ENCODE data around the gene TNF. TPM values are rescaled to one million over a fixed set of nuclear protein-coding genes. Genes with fewer than 3 reads are reported as not detected.

Gene TNF
- total RNA-seq, 2 experiments from 2014 or later: 165 to 167 TPM

DNA sequence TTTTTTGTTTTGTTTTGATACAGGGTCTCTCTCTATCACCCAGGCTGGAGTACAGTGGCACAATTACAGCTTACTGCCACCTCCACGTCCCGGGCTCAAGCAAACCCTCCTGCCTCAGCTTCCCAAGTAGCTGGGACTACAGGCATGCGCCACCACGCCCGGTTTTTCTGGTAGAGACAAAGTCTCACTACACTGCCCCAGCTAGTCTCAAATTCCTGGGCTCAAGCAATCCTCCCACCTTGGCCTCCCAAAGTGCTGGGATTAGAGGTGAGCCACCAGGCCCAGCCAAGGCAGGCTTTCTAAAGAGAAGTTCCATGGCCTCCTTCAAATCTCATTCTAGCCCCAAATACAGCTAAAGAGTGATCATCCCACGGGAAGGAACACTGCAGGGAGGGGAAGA lies 41.4 kb upstream of the TNF start:
- ChIA-PET CTCF (no interaction called here), POLR2A (interaction anchor here (0.8 to 2.9 kb wide), 2 partner anchors 39 to 41 kb away, joined by 3 to 9 read pairs; no protein-coding TSS in a partner anchor)
- Mint-ChIP-seq H3K4me3 (no peak overlapping the region), H3K27me3 (no peaks in the 10 kb centered on the region), H3K27ac (peak overlapping the region; percentile 51), H3K36me3 (peaks cover 81% of the 10 kb centered on the region), H3K4me1 (ENCODE audit: low read depth) (peaks cover 49% of the 10 kb centered on the region), H3K9me3 (no peaks in the 10 kb centered on the region)
- DNase-seq: no peak
- intact Hi-C loops (cut with micrococcal nuclease): no loop called here

GRCh38 chr6:31534521-31535040 lies 40.8 kb upstream of the TNF start:
- intact Hi-C loops (cut with micrococcal nuclease): no loop called here
- Mint-ChIP-seq H3K27me3 (no peaks in the 10 kb centered on the region), H3K4me3 (no peak overlapping the region), H3K36me3 (peaks cover 85% of the 10 kb centered on the region), H3K4me1 (ENCODE audit: low read depth) (peaks cover 54% of the 10 kb centered on the region), H3K9me3 (no peaks in the 10 kb centered on the region), H3K27ac (no peak overlapping the region)
- POLR2A ChIA-PET: interaction anchor here (0.8 to 2.9 kb wide), 2 partner anchors 39 to 42 kb away, joined by 3 to 9 read pairs; no protein-coding TSS in a partner anchor
- CTCF ChIA-PET: interaction anchor here (1.4 kb wide), 1 partner anchor 10 kb away, joined by 5 read pairs; no protein-coding TSS in a partner anchor
- DNase-seq: no peak

GRCh38 chr6:31535538-31536324 lies 39.6 kb upstream of the TNF start:
- H3K4me1 Mint-ChIP-seq (ENCODE audit: low read depth): peaks cover 63% of the 10 kb centered on the region
- peaks cover 85% of the 10 kb centered on the region for H3K36me3 Mint-ChIP-seq
- ChIA-PET POLR2A (interaction anchor here (0.6 to 2.9 kb wide), 3 partner anchors 10 to 79 kb away, joined by 3 to 9 read pairs (median 3); partner anchors contain the start of gene AIF1), CTCF (interaction anchor here (1.4 kb wide), 1 partner anchor 11 kb away, joined by 5 read pairs; no protein-coding TSS in a partner anchor)
- no peak for DNase-seq
- H3K4me3 Mint-ChIP-seq: no peak overlapping the region
- intact Hi-C loops (cut with micrococcal nuclease): no loop called here
- H3K27ac Mint-ChIP-seq: peak overlapping the region; percentile 40
- no peaks in the 10 kb centered on the region for H3K27me3 Mint-ChIP-seq
- no peaks in the 10 kb centered on the region for H3K9me3 Mint-ChIP-seq

GRCh38 chr6:31538805-31539400 lies 36.5 kb upstream of the TNF start:
- peak overlapping the region; percentile 94 for H3K4me3 Mint-ChIP-seq
- peak overlapping the region; percentile 93 for H3K27ac Mint-ChIP-seq
- H3K4me1 Mint-ChIP-seq (ENCODE audit: low read depth): peaks cover 57% of the 10 kb centered on the region
- no peaks in the 10 kb centered on the region for H3K9me3 Mint-ChIP-seq
- ChIA-PET CTCF (interaction anchor here (0.8 to 29.2 kb wide), 5 partner anchors 9 to 48 kb away, joined by 3 to 1658 read pairs (median 23); partner anchors contain the start of genes LST1, LTB, MICB and NCR3), POLR2A (interaction anchor here (0.6 kb wide), 1 partner anchor 81 kb away, joined by 3 read pairs; no protein-coding TSS in a partner anchor)
- H3K27me3 Mint-ChIP-seq: no peaks in the 10 kb centered on the region
- peaks cover 67% of the 10 kb centered on the region for H3K36me3 Mint-ChIP-seq
- intact Hi-C loops (cut with micrococcal nuclease): no loop called here
- DNase-seq: peak; percentile 8

- peaks cover 51% of the 10 kb centered on the region for H3K36me3 Mint-ChIP-seq
- H3K27ac Mint-ChIP-seq: peak overlapping the region; percentile 93
- peak overlapping the region; percentile 94 for H3K4me3 Mint-ChIP-seq
- DNase-seq: no peak
- H3K9me3 Mint-ChIP-seq: no peaks in the 10 kb centered on the region
- H3K27me3 Mint-ChIP-seq: no peaks in the 10 kb centered on the region
- ChIA-PET POLR2A (interaction anchor here (1.1 to 3.5 kb wide), 12 partner anchors 9 to 140 kb away, joined by 3 to 32 read pairs (median 8); partner anchors contain the start of genes BAG6, CSNK2B, GPANK1 and MCCD1), CTCF (interaction anchor here (0.9 to 29.2 kb wide), 5 partner anchors 9 to 46 kb away, joined by 3 to 1658 read pairs (median 23); partner anchors contain the start of genes LST1, LTB, MICB and NCR3)
- intact Hi-C loops (cut with micrococcal nuclease): loop anchor here (1.0 to 5.0 kb wide), 2 partner anchors 46 to 138 kb away; partner anchors contain the start of gene MICA
- H3K4me1 Mint-ChIP-seq (ENCODE audit: low read depth): peaks cover 50% of the 10 kb centered on the region
Observed at GRCh38 chr6:31540640-31541039, 34.7 kb upstream of the TNF start.

DNA sequence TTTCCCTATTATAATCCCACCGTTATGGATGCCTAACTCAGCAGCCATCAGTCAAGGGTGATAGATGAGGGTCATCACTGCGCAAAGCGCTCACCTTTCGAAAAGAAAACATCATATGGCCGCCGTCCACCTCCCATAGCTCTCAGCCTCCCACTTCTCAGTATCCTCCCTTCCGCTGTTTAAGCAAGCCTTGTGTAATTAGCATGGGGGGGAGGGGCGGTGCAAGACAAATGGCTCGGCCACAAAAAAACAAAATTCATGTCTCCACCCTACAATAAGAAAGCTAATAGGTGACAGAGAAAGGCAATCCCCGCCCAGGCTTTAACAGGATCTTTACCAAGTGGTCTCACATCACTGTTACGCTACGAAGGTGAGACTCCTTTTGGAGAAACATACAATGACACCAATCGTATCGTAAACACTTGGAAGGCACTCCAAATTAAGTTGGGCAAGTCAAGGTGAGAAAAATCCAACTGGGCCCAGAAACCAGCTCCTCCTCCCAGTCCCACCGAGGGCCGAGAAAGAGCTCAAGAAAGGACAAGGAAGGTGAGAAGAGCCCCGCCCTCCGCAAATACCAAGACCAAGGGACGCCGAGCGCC lies 34.2 kb upstream of the TNF start:
- POLR2A ChIA-PET: interaction anchor here (0.8 to 3.5 kb wide), 27 partner anchors 9 to 1312 kb away, joined by 3 to 32 read pairs (median 5); partner anchors contain the start of genes BAG6, CSNK2B, DXO and GPANK1
- H3K27ac Mint-ChIP-seq: peak overlapping the region; percentile 93
- no peaks in the 10 kb centered on the region for H3K9me3 Mint-ChIP-seq
- CTCF ChIA-PET: interaction anchor here (0.8 to 29.2 kb wide), 13 partner anchors 10 to 250 kb away, joined by 3 to 1658 read pairs (median 4); partner anchors contain the start of genes LST1, LTB, MICB and NCR3
- peak overlapping the region; percentile 94 for H3K4me3 Mint-ChIP-seq
- H3K27me3 Mint-ChIP-seq: no peaks in the 10 kb centered on the region
- H3K36me3 Mint-ChIP-seq: peaks cover 45% of the 10 kb centered on the region
- peak; percentile 73 for DNase-seq
- H3K4me1 Mint-ChIP-seq (ENCODE audit: low read depth): peaks cover 50% of the 10 kb centered on the region
- intact Hi-C loops (cut with micrococcal nuclease): loop anchor here (1.0 to 5.0 kb wide), 2 partner anchors 47 to 139 kb away; partner anchors contain the start of gene MICA

GRCh38 chr6:31541658-31542521 lies 33.5 kb upstream of the TNF start, which contains the start of gene DDX39B:
TSS of gene DDX39B (minus strand) at chr6:31542003. CDS start at chr6:31540532, 1,471 bp downstream.
- Mint-ChIP-seq H3K4me1 (ENCODE audit: low read depth) (peaks cover 50% of the 10 kb centered on the region), H3K27ac (peak within 1 kb of the TSS; percentile 93), H3K9me3 (no peaks in the 10 kb centered on the region), H3K36me3 (peaks cover 39% of the 10 kb centered on the region), H3K27me3 (no peaks in the 10 kb centered on the region), H3K4me3 (peak within 1 kb of the TSS; percentile 94)
- POLR2A ChIA-PET: interaction anchor here (0.8 to 3.5 kb wide), 27 partner anchors 9 to 1312 kb away, joined by 3 to 32 read pairs (median 5); partner anchors contain the start of genes BAG6, CSNK2B, DXO and GPANK1
- intact Hi-C loops (cut with micrococcal nuclease): loop anchor here (1.0 to 5.0 kb wide), 4 partner anchors 48 to 140 kb away; partner anchors contain the start of genes BAG6, MICA and PRRC2A
- DNase-seq: peak; percentile 96
- CTCF ChIA-PET: interaction anchor here (0.8 to 29.2 kb wide), 12 partner anchors 9 to 249 kb away, joined by 3 to 1658 read pairs (median 4); partner anchors contain the start of genes LST1, LTB, MICB and NCR3

DNA sequence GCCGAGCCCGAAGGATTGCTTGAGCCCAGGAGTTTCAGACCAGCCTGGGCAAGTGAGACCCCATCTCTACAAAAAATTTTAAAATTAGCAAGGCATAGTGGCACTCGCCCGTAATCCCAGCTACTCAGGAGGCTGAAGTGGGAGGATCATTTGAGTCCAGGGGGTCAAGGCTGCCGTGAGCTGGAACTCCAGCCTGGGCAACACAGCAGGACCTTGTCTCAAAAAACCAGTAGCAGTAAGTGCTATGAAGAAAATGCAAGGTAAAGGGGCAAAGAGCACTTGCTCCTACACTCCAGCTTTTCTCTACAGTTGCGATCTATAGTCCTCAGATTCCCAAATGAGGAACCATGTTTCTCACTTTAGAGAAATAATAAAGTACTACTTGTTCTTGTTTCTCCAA lies 31.7 kb upstream of the TNF start:
- Mint-ChIP-seq H3K4me3 (no peak overlapping the region), H3K27ac (no peak overlapping the region), H3K27me3 (no peaks in the 10 kb centered on the region), H3K36me3 (peaks cover 30% of the 10 kb centered on the region), H3K9me3 (no peaks in the 10 kb centered on the region), H3K4me1 (ENCODE audit: low read depth) (peaks cover 51% of the 10 kb centered on the region)
- CTCF ChIA-PET: interaction anchor here (4.8 to 29.2 kb wide), 3 partner anchors 8 to 49 kb away, joined by 23 to 1658 read pairs (median 68); partner anchors contain the start of genes LST1, LTB, MICB and NCR3
- intact Hi-C loops (cut with micrococcal nuclease): loop anchor here (5.0 kb wide), 1 partner anchor 141 kb away; the partner anchor contains the start of gene MICA
- POLR2A ChIA-PET: interaction anchor here (9.0 kb wide), 1 partner anchor 35 kb away, joined by 125 read pairs; the partner anchor contains the start of genes LTB and TNF
- no peak for DNase-seq

GRCh38 chr6:31544676-31545075 lies 30.7 kb upstream of the TNF start:
- Mint-ChIP-seq H3K36me3 (peaks cover 26% of the 10 kb centered on the region), H3K9me3 (no peaks in the 10 kb centered on the region), H3K4me1 (ENCODE audit: low read depth) (peaks cover 46% of the 10 kb centered on the region), H3K27me3 (no peaks in the 10 kb centered on the region), H3K4me3 (no peak overlapping the region), H3K27ac (no peak overlapping the region)
- POLR2A ChIA-PET: interaction anchor here (9.0 kb wide), 1 partner anchor 34 kb away, joined by 125 read pairs; the partner anchor contains the start of genes LTB and TNF
- no peak for DNase-seq
- CTCF ChIA-PET: interaction anchor here (0.6 to 29.2 kb wide), 2 partner anchors 42 to 58 kb away, joined by 3 to 1658 read pairs; partner anchors contain the start of genes LST1, LTB, NCR3 and TNF
- intact Hi-C loops (cut with micrococcal nuclease): loop anchor here (5.0 kb wide), 2 partner anchors 142 to 193 kb away; partner anchors contain the start of genes CLIC1 and MICA

DNA sequence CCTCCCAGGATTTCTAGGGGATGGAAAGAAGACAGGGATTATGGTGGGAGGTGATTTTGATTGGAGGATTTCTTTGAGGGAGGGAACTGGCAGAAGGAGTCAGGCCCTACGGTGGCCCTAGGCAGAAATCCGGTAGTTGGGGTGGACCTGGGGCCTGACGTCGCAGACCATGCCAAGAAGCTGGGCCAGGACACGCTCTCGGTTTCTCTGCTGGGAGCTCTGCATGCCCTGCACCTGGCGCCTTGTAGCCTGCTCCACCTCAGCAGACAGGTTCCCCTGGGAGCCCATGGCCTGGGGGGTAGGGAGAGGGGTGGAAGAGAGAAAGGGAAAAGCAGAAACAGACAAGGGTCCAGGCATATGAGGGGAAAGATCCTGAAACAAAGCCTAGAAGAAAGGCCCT lies 30.1 kb upstream of the TNF start:
- Mint-ChIP-seq H3K27me3 (no peaks in the 10 kb centered on the region), H3K27ac (no peak overlapping the region), H3K9me3 (no peaks in the 10 kb centered on the region), H3K36me3 (peaks cover 20% of the 10 kb centered on the region), H3K4me3 (no peak overlapping the region), H3K4me1 (ENCODE audit: low read depth) (peaks cover 40% of the 10 kb centered on the region)
- DNase-seq: no peak
- intact Hi-C loops (cut with micrococcal nuclease): loop anchor here (5.0 kb wide), 1 partner anchor 192 kb away; the partner anchor contains the start of gene CLIC1
- POLR2A ChIA-PET: interaction anchor here (9.0 kb wide), 1 partner anchor 34 kb away, joined by 125 read pairs; the partner anchor contains the start of genes LTB and TNF
- CTCF ChIA-PET: interaction anchor here (0.6 to 29.2 kb wide), 5 partner anchors 41 to 110 kb away, joined by 3 to 1658 read pairs (median 4); partner anchors contain the start of genes APOM, BAG6, LST1 and LTB

All from activated CD4-positive, alpha-beta memory T cell treated with anti-CD3 and anti-CD28 coated beads for 36 hours (primary cell).